HG02840 (cell line): ENCODE data around the gene SLIT3.
A peak's percentile ranks its signal among the peaks of the same experiment; 100 is the strongest.

ENCODE experiments used
- ATAC-seq: cut with Tn5 transposase; IDR thresholded peaks from one replicate; pipeline ENCODE4 v1.9.1; 2021; ENCODE audit warnings: mild to moderate bottlenecking, moderate library complexity, moderate number of reproducible peaks; ENCODE audit not compliant: unreplicated experiment, low FRiP score

The SLIT3 gene

DNA sequence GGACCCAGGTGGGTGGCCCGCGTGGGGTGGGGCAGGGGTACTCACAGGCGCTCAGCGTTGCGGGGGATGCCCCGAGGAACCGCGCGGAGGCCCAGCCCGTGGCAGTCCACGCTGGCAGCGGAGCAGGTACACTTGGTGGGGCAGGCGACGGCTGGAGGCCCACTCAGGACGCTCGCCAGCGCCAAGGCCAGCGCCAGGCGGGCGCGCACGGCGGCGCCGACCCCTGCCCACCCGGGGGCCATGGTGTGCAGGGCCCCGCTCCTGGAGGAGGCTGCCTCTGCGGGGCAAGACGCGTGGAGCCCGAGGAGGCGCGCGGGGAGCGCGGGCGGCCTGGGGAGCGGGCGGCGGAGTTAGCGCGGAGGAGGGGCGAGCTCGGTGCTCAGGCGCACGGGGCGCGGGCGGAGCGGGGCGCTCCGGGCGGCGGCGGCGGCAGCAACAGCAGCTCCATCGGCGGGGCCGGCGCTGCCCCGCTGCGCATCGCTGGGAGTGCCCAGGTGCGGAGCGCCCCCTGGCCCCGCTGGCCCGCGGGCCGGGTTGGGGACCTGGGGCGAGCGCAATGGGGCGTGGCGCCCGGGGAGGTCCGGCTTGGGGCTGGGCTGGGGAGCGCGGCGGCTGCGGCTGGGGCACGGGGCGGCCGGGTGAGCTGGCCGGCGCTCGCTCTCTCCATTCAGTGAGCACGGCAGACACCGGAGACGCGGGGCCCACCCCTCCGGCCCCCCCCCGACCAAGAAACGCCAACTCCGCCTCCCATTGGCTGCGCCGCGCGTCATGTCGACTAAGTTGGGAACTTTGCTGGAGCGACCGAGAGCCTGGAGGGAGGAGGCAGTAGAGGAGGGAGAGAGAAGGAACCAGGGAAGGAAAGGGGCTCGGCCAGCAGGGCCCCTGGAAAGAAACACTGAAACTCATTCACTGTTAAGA, at the start of gene SLIT3:
Gene SLIT3 (minus strand): TSS at position 672 of the 918 bp plus-strand sequence. CDS start 430 bp downstream, at position 242.
- ATAC-seq, result no peak

DNA sequence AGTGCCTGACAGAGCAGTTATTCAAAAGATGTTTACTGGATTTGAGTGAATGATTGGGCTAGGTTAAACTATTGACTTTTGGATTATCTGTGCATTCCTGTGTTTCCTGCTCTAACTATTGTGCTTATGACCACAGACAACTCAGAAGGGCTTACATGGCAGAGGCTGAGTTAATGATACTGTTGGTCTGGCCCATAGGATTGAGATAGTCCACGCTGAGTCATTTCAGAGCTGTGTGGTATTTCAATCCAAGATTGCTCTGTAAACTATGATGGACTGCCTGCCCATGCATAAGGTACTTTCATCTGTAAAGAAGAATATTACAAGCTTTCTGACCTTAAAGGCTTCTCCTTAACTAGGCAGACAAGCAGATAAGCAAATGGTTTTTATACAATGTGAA, 49.1 kb upstream of the SLIT3 start:
- no peak for ATAC-seq

DNA sequence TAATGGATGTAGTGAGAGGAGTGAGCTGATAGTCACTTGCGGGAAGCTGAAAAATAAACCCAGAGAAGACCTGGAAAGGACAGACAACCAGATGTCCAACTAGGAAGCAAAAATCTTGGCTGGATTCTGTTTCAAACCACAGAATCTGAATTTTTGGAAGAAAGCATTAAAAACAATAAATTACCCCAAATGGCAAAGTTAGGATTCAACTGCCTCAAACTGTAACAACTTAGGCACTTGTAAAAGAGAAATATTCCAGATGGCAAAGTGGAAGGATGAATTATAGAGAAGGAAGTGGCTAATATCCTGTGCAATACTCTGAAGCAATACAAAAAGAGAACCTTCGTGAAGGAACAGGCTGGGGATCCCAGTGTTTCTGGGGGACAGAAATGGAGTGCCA, 46.8 kb upstream of the SLIT3 start:
- ATAC-seq, result no peak

DNA sequence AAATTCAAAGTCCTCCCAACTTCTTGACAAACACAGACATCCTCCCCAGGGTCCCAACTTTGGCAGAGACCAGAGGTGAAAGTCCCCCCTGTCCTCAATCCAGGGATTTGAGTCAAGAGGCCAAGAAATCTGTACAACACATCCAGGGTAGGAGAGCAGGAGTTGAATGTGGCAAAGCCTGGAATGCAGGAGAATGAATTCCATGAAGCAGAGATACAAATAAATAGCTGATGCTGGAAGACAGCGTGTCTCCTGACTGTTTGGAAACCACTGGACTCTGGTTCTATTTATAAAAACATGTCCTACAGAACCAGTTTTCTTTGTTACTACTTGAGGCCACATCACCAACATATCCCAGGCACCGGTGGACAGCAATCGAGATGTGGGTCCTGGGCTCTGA, 43.7 kb upstream of the SLIT3 start:
- no peak for ATAC-seq

DNA sequence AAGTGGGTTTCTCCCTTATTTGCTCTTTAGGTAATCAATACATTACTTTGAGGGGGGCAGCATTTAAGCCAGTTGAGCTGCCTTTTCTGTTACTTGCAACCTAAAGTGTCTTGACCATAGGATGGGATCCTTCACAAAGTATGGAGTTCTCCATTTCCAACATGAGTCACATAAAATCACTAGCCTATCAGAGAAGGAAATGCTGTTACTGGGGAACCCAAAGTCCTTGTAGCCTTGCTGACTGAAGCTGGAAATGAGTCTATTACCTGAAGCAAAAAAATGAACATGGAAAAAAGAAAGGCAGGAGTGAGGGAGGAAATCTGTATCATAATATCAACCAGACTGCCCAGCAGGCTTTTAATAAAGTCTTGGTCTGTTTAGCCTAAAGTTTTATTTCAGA, 42.8 kb upstream of the SLIT3 start:
- no peak for ATAC-seq

DNA sequence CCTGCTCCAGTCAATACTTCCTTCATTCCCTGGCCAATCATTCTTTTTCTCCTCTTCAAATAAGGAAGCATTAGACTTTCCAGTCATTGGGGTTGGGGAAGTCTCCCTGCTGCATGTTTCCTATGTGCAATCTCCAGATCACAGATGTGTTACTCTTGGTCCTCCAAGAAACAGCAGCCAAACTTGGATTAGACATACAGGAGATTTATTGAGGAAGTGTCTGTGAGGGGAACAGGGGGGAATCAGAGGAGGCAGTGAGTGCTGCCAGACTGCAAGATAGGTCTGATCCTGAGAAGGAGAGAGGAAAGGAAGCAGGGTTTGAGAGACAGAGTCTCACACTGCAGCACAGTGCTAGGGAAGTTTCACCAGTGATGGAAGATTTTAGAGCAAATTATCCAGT, 40.6 kb upstream of the SLIT3 start:
- no peak for ATAC-seq

DNA sequence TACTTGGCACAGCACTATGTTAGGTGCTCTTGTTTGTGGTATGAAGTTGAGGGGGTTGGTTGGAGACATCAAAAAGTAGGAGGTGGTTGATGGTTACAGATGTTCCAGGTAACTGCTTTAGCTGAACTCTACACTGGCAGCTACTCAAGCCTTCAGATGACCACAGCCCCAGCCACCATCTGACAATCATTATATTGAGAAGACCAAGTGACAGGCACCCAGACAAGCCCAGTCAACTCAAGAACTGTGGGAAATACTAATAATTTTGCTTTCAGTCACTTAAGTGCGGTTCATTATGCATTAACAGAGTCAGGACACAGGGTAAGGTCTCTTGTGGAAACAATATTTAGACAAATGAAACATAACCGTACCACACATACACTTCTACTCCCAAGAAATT, 38.9 kb upstream of the SLIT3 start:
- ATAC-seq, result peak; percentile 81

DNA sequence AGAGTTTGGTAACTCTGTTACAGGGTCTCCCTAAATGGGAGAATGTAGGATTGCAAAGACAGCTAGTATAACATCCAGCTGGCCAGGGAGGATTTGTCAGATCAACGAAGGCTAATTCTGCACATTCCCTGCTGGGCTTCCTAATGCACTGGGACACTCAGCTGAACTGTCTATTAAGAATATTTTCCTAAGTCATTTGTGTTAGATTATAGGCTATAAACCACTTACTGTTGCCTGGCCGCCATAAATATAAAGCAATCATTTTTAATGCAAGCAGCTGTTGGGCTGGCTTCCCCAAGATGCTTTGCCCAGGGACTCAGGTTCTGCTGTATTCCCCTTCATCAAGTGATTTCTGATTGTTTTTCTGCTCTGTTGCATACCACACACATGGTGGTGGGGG, 35.3 kb upstream of the SLIT3 start:
- ATAC-seq, result no peak

DNA sequence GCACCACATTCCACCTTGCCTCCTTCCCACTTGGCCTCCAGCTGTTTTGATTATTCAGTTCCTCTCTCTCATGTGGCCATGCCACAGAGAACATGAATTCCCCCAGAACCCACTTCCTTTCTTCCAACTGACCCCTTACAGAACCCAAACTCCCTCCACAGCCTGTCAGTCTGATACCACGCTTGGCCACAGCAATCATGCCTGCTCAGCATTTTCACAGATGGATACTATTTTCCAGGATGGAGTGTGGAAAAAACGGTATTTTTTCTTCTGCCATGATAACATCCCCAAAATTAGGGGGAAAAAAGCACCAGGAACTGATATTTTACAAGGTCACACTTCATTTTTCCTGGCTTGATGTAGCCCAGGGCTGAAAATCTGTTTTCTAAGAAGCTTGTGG, 34.9 kb upstream of the SLIT3 start:
- no peak for ATAC-seq

DNA sequence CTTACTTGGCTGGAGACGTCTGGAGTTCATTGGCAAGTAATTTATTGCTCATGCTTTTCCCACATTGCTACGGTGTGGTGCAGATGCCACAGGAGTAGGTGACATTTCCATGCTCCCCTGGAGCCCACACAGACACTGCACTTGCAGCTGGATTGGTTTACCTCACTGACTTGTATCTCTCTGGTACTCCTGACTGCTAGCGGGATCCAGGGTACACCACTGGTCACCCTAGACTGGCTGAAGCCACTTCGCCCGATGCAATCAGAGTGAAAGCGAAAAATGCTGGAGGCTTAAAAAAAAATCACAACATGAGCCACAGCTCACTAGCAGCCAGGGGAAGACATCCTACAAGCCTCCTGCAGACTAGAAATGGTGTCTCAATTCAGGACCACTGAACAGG, 32.6 kb upstream of the SLIT3 start:
- no peak for ATAC-seq

DNA sequence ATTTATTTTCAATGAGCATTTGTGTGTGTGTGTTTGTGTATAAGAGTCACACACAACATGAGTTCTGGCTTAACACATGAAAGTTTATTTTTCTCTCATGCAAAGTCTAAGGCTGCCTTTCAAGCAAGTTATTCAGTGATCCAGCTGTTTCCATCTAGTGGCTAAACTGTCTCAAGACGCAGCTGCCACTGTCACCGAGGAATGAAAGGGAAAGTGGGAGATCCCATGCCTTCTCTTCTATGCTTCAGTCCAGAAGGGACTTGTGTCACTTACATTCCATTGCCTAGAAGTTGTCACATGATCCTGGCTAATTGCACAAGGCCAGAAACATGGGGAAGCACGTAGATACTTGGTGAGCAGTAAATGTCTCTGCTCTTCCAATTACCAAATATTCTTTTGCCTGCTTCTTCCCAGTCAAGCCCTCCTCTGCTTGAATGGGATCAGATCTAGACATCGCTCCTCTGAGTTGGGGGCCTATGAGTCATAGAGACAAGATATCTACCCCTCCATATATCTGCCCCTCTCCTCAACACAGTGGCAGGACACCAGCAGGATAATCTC, 30.4 kb upstream of the SLIT3 start:
- no peak for ATAC-seq

DNA sequence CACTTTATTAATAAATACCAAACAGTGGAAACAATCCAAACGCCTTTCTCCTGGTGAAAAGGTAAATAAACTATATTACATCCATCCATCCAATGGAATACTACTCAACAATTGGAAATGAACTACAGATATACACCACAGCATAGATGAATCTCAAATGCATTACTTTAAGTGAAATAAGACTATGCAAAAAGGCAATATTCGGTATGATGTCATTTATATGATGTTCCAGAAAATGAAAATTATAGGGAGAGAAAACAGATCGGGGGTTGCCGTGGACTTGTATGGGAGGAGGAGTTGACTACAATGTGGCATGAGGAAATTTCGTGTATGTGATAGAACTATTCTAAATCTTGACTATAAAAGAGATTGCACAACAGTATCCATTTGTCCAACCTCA, 27.5 kb upstream of the SLIT3 start:
- ATAC-seq, result no peak

DNA sequence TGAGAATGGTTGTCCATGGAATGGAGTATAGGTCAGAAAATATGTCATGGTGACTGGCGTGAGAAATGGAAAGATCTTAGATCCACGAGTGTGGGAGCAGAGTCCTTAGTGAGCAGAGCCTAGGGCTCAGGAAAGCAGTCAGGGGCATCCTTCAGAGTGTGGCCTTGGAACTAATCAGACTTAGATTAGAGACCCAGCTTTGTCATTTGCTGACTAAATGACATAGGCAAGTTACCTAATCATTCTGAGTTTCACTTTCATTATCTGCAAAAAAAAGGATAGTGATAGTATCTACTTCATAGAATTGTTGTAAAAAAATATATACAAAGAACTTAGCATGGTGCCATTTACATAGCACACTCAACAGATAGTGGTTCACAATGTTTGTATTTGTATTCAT, 24.3 kb upstream of the SLIT3 start:
- no peak for ATAC-seq

DNA sequence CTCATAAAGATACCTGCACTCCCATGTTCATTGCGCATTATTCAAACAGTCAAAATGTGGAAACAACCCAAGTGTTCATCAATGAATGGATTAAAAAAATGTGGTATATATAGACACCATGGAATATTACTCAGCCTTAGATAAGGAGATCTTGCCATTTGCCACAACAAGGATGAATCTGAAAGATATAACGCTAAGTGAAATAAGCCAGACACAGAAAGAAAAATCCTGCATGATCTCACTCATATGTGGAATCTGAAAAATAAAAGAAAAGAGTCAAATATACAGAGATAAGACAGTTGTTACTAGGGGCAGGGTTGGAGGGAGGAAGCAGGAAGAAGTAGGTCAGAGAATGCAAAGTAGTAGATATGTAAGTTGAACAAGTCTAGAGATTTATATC, 17.6 kb upstream of the SLIT3 start:
- no peak for ATAC-seq

DNA sequence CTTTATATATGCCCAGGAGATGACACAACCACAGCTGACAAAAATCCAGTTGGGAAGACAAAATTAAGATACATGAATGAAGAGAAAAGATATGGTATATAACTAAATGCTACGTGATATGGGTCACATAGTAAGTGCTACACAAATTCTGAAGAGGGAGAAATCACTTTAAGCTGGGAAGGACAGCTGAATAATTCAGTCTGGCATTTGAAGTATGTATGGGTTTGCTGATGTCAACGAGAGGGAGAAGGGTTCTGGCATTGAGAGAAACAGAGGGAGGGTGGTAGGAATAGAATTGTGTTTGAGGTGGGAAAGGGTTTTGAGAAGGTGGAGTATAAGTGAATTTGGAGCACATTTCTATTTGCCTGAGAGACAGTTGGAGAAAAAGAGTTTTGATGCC, 6.7 kb upstream of the SLIT3 start:
- ATAC-seq, result no peak

DNA sequence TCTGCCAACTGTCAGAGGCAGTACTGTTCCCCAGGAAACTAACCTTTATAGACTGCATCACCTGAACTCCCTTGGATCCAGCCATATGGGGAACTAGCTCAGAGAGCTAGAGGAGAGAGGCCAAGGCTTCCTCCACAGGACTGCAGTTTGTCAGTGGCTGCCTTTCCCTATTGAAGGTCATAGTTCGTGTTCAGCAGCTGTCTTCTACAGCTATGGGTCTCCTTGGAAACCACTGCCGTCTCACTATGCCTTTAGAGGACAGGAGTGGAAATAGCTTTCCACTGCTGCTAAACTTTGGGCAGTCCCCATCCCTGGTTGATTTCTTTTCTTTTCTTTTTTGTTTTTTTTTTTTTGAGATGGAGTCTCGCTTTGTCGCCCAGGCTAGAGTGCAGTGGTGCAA, 4.4 kb upstream of the SLIT3 start:
- ATAC-seq, result no peak

DNA sequence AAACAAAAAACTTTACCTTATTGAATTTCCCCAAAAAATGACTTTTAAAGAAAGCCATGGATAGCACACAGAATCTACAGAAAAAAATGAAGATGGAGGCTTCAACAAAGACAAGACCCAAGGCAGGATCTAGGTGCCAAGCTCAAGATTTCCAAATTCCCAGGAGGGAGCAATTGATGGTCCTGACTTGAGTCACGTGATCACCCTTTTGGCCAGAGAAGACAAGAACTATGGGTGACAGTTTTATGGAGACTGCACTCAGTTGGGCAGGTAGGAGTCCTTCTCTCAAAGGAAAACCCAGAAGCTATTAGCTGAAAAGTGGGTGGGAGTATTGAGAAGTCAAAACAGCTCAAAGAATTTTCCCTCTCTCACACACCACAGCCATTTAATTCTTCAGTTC, 3.2 kb upstream of the SLIT3 start:
- no peak for ATAC-seq

DNA sequence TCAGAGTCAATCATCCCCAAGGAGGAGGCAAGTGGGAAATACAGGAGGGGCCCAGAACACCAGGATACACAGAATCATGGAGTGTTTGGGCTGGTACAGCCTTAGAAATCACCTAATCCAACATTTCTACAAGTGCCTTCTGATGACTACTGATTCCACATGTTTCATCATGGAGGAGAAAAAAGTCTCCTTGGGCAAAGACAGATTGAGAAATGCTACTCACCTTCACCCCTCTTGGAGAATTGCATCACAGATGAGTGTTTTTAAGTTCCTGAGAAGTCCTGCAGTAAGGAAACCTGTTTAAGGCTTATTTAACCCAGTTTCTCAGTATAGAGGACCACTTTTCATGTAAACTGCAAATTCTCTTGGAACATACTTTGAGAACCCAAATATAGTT, 2.2 kb upstream of the SLIT3 start:
- no peak for ATAC-seq

DNA sequence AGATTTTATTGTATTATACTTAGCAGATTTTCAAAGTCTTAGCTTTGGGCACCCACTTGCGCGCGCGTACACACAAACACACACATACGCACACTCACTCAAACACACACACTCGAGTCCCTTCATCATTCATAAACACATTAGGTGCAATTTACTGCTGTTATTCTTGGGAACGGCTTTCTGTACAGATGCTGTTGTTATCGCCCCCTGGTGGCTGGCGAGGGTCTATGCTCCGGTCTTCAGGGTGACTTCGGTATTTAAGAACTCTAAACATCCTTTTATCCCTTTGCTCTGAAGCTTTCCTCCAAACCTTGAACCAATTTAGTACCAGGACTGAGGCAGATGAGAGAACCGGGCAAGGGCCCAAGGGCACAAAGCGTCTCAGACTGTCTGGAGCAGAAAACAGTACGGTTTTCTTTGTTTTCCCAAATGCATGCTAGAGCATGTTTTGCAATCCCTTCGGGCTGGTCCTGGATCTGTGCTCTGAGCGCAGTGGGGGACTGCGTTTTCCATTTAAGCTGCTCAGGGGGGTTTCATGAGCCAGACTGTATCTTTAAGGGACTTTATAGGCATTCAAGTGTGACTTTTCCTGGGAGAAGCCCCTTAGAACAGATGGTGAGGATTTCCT, 1.7 kb upstream of the SLIT3 start:
- ATAC-seq, result no peak

DNA sequence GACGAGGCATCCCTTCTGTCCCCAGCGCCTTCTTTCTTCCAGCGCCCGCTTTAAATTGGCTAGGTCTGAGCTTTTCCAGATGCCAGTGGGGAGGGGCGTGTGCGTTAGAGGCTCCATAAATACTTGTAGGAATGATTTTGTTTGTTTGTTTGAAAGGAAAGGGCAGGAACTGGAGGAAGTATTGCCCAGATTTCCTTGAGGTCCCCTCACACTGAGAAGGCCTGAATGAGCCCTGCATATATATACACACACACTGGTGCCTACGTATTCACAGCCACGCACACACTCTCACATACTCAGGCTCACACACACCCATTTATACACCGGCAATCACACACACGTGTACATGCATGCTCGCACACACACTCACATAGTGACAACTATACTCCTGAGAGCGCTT, 1.0 kb upstream of the SLIT3 start:
- no peak for ATAC-seq

DNA sequence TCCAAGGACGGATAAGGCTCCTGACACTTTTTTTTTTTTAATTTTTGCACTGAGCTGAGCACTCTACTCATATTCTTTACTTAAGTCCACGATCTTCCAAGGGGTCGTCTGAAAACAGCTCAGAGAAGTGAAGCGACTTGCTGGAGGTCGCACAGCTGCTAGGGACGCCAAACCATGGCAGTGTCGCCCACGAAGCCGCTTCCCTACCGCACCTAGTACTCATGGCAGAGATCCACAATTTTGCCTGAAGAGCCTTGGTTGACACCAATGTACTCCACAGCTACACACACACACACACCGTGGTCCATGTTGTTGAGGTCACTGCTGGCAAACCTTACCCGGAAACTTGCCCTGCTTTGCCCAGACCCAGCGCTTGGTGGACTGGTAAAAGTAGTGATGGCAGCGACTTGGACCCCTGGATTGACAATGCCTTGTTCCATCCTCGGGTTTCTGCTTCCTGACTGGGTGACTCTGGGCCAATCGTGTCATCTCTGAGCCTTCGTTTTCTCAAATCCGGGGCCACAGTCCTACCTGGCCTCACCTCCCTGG, 521 bp upstream of the SLIT3 start:
- ATAC-seq, result no peak
